Measurements from ENCODE around the gene N4BP2L1.

N4BP2L1 gene

GRCh38 chr13:32425158-32425557 is 2.8 kb downstream of the N4BP2L1 start:
- no peak overlapping the region for H4K5ac ChIP-seq (ENCODE audit: low read length)
- WGBS (ENCODE audit: extremely low coverage, insufficient coverage, low lambda C conversion rate), result no CpG with 5 or more reads among the region's 7 CpGs
- no peak for DNase-seq
- no peak overlapping the region for H3K27ac ChIP-seq (ENCODE audit: low read depth, low read length)
- H3K23ac ChIP-seq (ENCODE audit: low read length), result no peak overlapping the region
- no peak overlapping the region for H3K56ac ChIP-seq (ENCODE audit: low read length)
- H3K9ac ChIP-seq (ENCODE audit: low read length), result no peak overlapping the region
- no peak overlapping the region for H4K8ac ChIP-seq (ENCODE audit: low read depth, low read length)
- H2AK5ac ChIP-seq (ENCODE audit: low read length), result no peak overlapping the region
- H2BK15ac ChIP-seq (replicated peaks; ENCODE audit: low read depth), result no peak overlapping the region
- no peak overlapping the region for H3K4me3 ChIP-seq (ENCODE audit: low read length)
- no peak overlapping the region for H3K4me2 ChIP-seq (ENCODE audit: low read length)
- no peaks in the 10 kb centered on the region for H3K36me3 ChIP-seq (ENCODE audit: control insufficient read depth, insufficient read depth, low read length)
- H3K27me3 ChIP-seq (ENCODE audit: insufficient read depth, low read length, poor library complexity), result no peaks in the 10 kb centered on the region
- H3K18ac ChIP-seq (ENCODE audit: low read length), result no peak overlapping the region
- H3K79me2 ChIP-seq (ENCODE audit: control insufficient read depth, insufficient read depth, low read length), result peaks cover 2% of the 10 kb centered on the region
- no peak overlapping the region for H3K4ac ChIP-seq (ENCODE audit: low read depth, low read length)
- no peak overlapping the region for H2BK120ac ChIP-seq (ENCODE audit: low read depth, low read length)
- H2BK5ac ChIP-seq (ENCODE audit: low read length), result no peak overlapping the region
- H3K79me1 ChIP-seq (ENCODE audit: low read length), result no peaks in the 10 kb centered on the region
- H3K4me1 ChIP-seq (ENCODE audit: control insufficient read depth, low read depth, low read length), result no peaks in the 10 kb centered on the region

GRCh38 chr13:32423592-32423991 is 4.3 kb downstream of the N4BP2L1 start:
- Histone ChIP-seq H4K8ac (ENCODE audit: low read depth, low read length) (no peak overlapping the region), H3K27ac (ENCODE audit: low read depth, low read length) (no peak overlapping the region)
- DNase-seq, result no peak

GRCh38 chr13:32419862-32420261 is 8.1 kb downstream of the N4BP2L1 start:
- H2AK5ac ChIP-seq (ENCODE audit: low read length), result no peak overlapping the region
- H3K23ac ChIP-seq (ENCODE audit: low read length), result no peak overlapping the region
- no peak overlapping the region for H2BK120ac ChIP-seq (ENCODE audit: low read depth, low read length)
- no peak overlapping the region for H4K8ac ChIP-seq (ENCODE audit: low read depth, low read length)
- WGBS (ENCODE audit: extremely low coverage, insufficient coverage, low lambda C conversion rate), result no CpG with 5 or more reads among the region's 2 CpGs
- no peak overlapping the region for H3K4me2 ChIP-seq (ENCODE audit: low read length)
- DNase-seq, result no peak
- no peak overlapping the region for H3K18ac ChIP-seq (ENCODE audit: low read length)
- no peak overlapping the region for H2BK15ac ChIP-seq (replicated peaks; ENCODE audit: low read depth)
- no peak overlapping the region for H3K9ac ChIP-seq (ENCODE audit: low read length)
- no peaks in the 10 kb centered on the region for H3K79me1 ChIP-seq (ENCODE audit: low read length)
- H3K4ac ChIP-seq (ENCODE audit: low read depth, low read length), result no peak overlapping the region
- H2BK5ac ChIP-seq (ENCODE audit: low read length), result no peak overlapping the region
- no peak overlapping the region for H3K27ac ChIP-seq (ENCODE audit: low read depth, low read length)
- H3K36me3 ChIP-seq (ENCODE audit: control insufficient read depth, insufficient read depth, low read length), result no peaks in the 10 kb centered on the region
- H3K79me2 ChIP-seq (ENCODE audit: control insufficient read depth, insufficient read depth, low read length), result no peaks in the 10 kb centered on the region
- no peaks in the 10 kb centered on the region for H3K4me1 ChIP-seq (ENCODE audit: control insufficient read depth, low read depth, low read length)
- H4K5ac ChIP-seq (ENCODE audit: low read length), result no peak overlapping the region
- H3K56ac ChIP-seq (ENCODE audit: low read length), result no peak overlapping the region
- H3K27me3 ChIP-seq (ENCODE audit: insufficient read depth, low read length, poor library complexity), result no peaks in the 10 kb centered on the region
- no peak overlapping the region for H3K4me3 ChIP-seq (ENCODE audit: low read length)

More at GRCh38 chr13:32423592-32423991, 4.3 kb downstream of the N4BP2L1 start:
- H3K4me3 ChIP-seq (ENCODE audit: low read length), result no peak overlapping the region
- H3K27me3 ChIP-seq (ENCODE audit: insufficient read depth, low read length, poor library complexity), result no peaks in the 10 kb centered on the region
- H3K56ac ChIP-seq (ENCODE audit: low read length), result no peak overlapping the region
- H3K18ac ChIP-seq (ENCODE audit: low read length), result no peak overlapping the region
- no CpG with 5 or more reads among the region's 3 CpGs for WGBS (ENCODE audit: extremely low coverage, insufficient coverage, low lambda C conversion rate)
- H2AK5ac ChIP-seq (ENCODE audit: low read length), result no peak overlapping the region
- H3K23ac ChIP-seq (ENCODE audit: low read length), result no peak overlapping the region
- H3K9ac ChIP-seq (ENCODE audit: low read length), result no peak overlapping the region
- H3K36me3 ChIP-seq (ENCODE audit: control insufficient read depth, insufficient read depth, low read length), result no peaks in the 10 kb centered on the region
- no peaks in the 10 kb centered on the region for H3K79me1 ChIP-seq (ENCODE audit: low read length)
- H4K5ac ChIP-seq (ENCODE audit: low read length), result no peak overlapping the region
- peaks cover 2% of the 10 kb centered on the region for H3K79me2 ChIP-seq (ENCODE audit: control insufficient read depth, insufficient read depth, low read length)
- no peaks in the 10 kb centered on the region for H3K4me1 ChIP-seq (ENCODE audit: control insufficient read depth, low read depth, low read length)
- no peak overlapping the region for H2BK5ac ChIP-seq (ENCODE audit: low read length)
- no peak overlapping the region for H3K4me2 ChIP-seq (ENCODE audit: low read length)
- H2BK120ac ChIP-seq (ENCODE audit: low read depth, low read length), result no peak overlapping the region
- H2BK15ac ChIP-seq (replicated peaks; ENCODE audit: low read depth), result no peak overlapping the region
- H3K4ac ChIP-seq (ENCODE audit: low read depth, low read length), result no peak overlapping the region

- DNase-seq, result peak; percentile 7
- Histone ChIP-seq H2BK5ac (ENCODE audit: low read length) (no peak overlapping the region), H3K4me3 (ENCODE audit: low read length) (no peak overlapping the region), H3K9ac (ENCODE audit: low read length) (no peak overlapping the region), H3K4me2 (ENCODE audit: low read length) (no peak overlapping the region), H3K79me2 (ENCODE audit: control insufficient read depth, insufficient read depth, low read length) (no peaks in the 10 kb centered on the region), H3K27ac (ENCODE audit: low read depth, low read length) (no peak overlapping the region), H3K4ac (ENCODE audit: low read depth, low read length) (no peak overlapping the region), H4K8ac (ENCODE audit: low read depth, low read length) (no peak overlapping the region), H2BK15ac (replicated peaks; ENCODE audit: low read depth) (no peak overlapping the region), H3K36me3 (ENCODE audit: control insufficient read depth, insufficient read depth, low read length) (no peaks in the 10 kb centered on the region), H4K5ac (ENCODE audit: low read length) (no peak overlapping the region), H3K4me1 (ENCODE audit: control insufficient read depth, low read depth, low read length) (no peaks in the 10 kb centered on the region), H3K56ac (ENCODE audit: low read length) (no peak overlapping the region), H3K79me1 (ENCODE audit: low read length) (no peaks in the 10 kb centered on the region), H3K18ac (ENCODE audit: low read length) (no peak overlapping the region), H3K23ac (ENCODE audit: low read length) (no peak overlapping the region), H2BK120ac (ENCODE audit: low read depth, low read length) (no peak overlapping the region), H3K27me3 (ENCODE audit: insufficient read depth, low read length, poor library complexity) (no peaks in the 10 kb centered on the region), H2AK5ac (ENCODE audit: low read length) (no peak overlapping the region)
- WGBS (ENCODE audit: extremely low coverage, insufficient coverage, low lambda C conversion rate), result no CpG with 5 or more reads among the region's 1 CpG
Measured at GRCh38 chr13:32417995-32418394, 9.9 kb downstream of the N4BP2L1 start.

- no peaks in the 10 kb centered on the region for H3K27me3 ChIP-seq (ENCODE audit: insufficient read depth, low read length, poor library complexity)
- H3K4me3 ChIP-seq (ENCODE audit: low read length), result no peak overlapping the region
- H3K56ac ChIP-seq (ENCODE audit: low read length), result no peak overlapping the region
- H3K27ac ChIP-seq (ENCODE audit: low read depth, low read length), result no peak overlapping the region
- H3K9ac ChIP-seq (ENCODE audit: low read length), result no peak overlapping the region
- H4K5ac ChIP-seq (ENCODE audit: low read length), result no peak overlapping the region
- no peak overlapping the region for H3K23ac ChIP-seq (ENCODE audit: low read length)
- H3K4me1 ChIP-seq (ENCODE audit: control insufficient read depth, low read depth, low read length), result no peaks in the 10 kb centered on the region
- no peak overlapping the region for H2BK15ac ChIP-seq (replicated peaks; ENCODE audit: low read depth)
- no peak overlapping the region for H3K4ac ChIP-seq (ENCODE audit: low read depth, low read length)
- DNase-seq, result peak; percentile 62
- no peak overlapping the region for H3K18ac ChIP-seq (ENCODE audit: low read length)
- no peak overlapping the region for H4K8ac ChIP-seq (ENCODE audit: low read depth, low read length)
- no peak overlapping the region for H3K4me2 ChIP-seq (ENCODE audit: low read length)
- no peak overlapping the region for H2AK5ac ChIP-seq (ENCODE audit: low read length)
- no peak overlapping the region for H2BK5ac ChIP-seq (ENCODE audit: low read length)
- no peaks in the 10 kb centered on the region for H3K79me1 ChIP-seq (ENCODE audit: low read length)
- H3K36me3 ChIP-seq (ENCODE audit: control insufficient read depth, insufficient read depth, low read length), result no peaks in the 10 kb centered on the region
- H2BK120ac ChIP-seq (ENCODE audit: low read depth, low read length), result no peak overlapping the region
- no peaks in the 10 kb centered on the region for H3K79me2 ChIP-seq (ENCODE audit: control insufficient read depth, insufficient read depth, low read length)
Measured at GRCh38 chr13:32415019-32415418, 12.9 kb downstream of the N4BP2L1 start.

GRCh38 chr13:32414580-32414979 is 13.3 kb downstream of the N4BP2L1 start:
- no peaks in the 10 kb centered on the region for H3K79me1 ChIP-seq (ENCODE audit: low read length)

More at GRCh38 chr13:32414580-32414979, 13.3 kb downstream of the N4BP2L1 start:
- H3K23ac ChIP-seq (ENCODE audit: low read length), result no peak overlapping the region
- no CpG with 5 or more reads among the region's 2 CpGs for WGBS (ENCODE audit: extremely low coverage, insufficient coverage, low lambda C conversion rate)
- no peak overlapping the region for H4K5ac ChIP-seq (ENCODE audit: low read length)
- no peak overlapping the region for H3K18ac ChIP-seq (ENCODE audit: low read length)
- H2BK15ac ChIP-seq (replicated peaks; ENCODE audit: low read depth), result no peak overlapping the region
- H3K56ac ChIP-seq (ENCODE audit: low read length), result no peak overlapping the region
- H3K36me3 ChIP-seq (ENCODE audit: control insufficient read depth, insufficient read depth, low read length), result no peaks in the 10 kb centered on the region
- H3K4me2 ChIP-seq (ENCODE audit: low read length), result no peak overlapping the region
- H3K9ac ChIP-seq (ENCODE audit: low read length), result no peak overlapping the region
- DNase-seq, result no peak
- no peak overlapping the region for H2BK5ac ChIP-seq (ENCODE audit: low read length)
- H3K79me2 ChIP-seq (ENCODE audit: control insufficient read depth, insufficient read depth, low read length), result no peaks in the 10 kb centered on the region
- no peaks in the 10 kb centered on the region for H3K27me3 ChIP-seq (ENCODE audit: insufficient read depth, low read length, poor library complexity)
- H3K4me3 ChIP-seq (ENCODE audit: low read length), result no peak overlapping the region
- no peak overlapping the region for H4K8ac ChIP-seq (ENCODE audit: low read depth, low read length)
- no peak overlapping the region for H2AK5ac ChIP-seq (ENCODE audit: low read length)
- no peak overlapping the region for H2BK120ac ChIP-seq (ENCODE audit: low read depth, low read length)
- no peak overlapping the region for H3K27ac ChIP-seq (ENCODE audit: low read depth, low read length)
- H3K4me1 ChIP-seq (ENCODE audit: control insufficient read depth, low read depth, low read length), result no peaks in the 10 kb centered on the region
- H3K4ac ChIP-seq (ENCODE audit: low read depth, low read length), result no peak overlapping the region

Measured in mesendoderm (in vitro differentiated cells).